Tibial artery (tissue), 4 donors: ENCODE results near the gene TCF4.

ENCODE experiments used
- DNase-seq, 2 donors: peaks; one replicate each; pipeline ENCODE4 v3.0.0-alpha.2; 2019
- H3K27ac ChIP-seq, 2 donors: fragments of 200-600 bp; sonication (generic) in 1 of 2; 1 replicate in 1 of 2; 2 replicates in 1 of 2; pipeline ENCODE4 v1.5.1; 2018 to 2019; ENCODE audit warnings: mild to moderate bottlenecking in 1 of 2
- H3K27me3 ChIP-seq, 2 donors: fragments of 200-600 bp; sonication (generic) in 1 of 2; one replicate each; pipeline versions ENCODE4 v1.5.1 to v1.6.0; 2016 to 2019
- H3K36me3 ChIP-seq, 3 donors: fragments of 200-600 bp; sonication (generic) in 2 of 3; one replicate each; pipeline ENCODE4 v1.5.1; 2016 to 2019; ENCODE audit warnings: mild to moderate bottlenecking in 2 of 3
- H3K4me1 ChIP-seq, 4 donors: fragments of 200-600 bp; sonication (generic) in 2 of 4; 1 replicate in 3 of 4; 2 replicates in 1 of 4; pipeline ENCODE4 v1.5.1; 2016 to 2019
- H3K4me3 ChIP-seq, 2 donors: fragments of 200-600 bp; sonication (generic) in 1 of 2; 1 replicate in 1 of 2; 2 replicates in 1 of 2; pipeline ENCODE4 v1.5.1; 2018 to 2019; ENCODE audit warnings: mild to moderate bottlenecking in 2 of 2
- H3K9me3 ChIP-seq, 3 donors: fragments of 200-600 bp; sonication (generic) in 1 of 3; one replicate each; pipeline ENCODE4 v1.5.1; 2016 to 2019
- intact Hi-C: fragments of 100-400 bp; cut with DNase I; formaldehyde crosslinking; loops from one replicate; pipeline ENCODE4 v1.15.0; 2023; ENCODE audit warnings: low total_unique reads
- TF ChIP-seq, protein P1 (sequence below), 2 experiments: fragments of 200-600 bp in 1 of 2; fragments of 450-650 bp in 1 of 2; IDR thresholded peaks; one replicate each; pipeline ENCODE4 v1.5.1; 2017 to 2019; ENCODE audit warnings: antibody characterized with exemption in 2 of 2, mild to moderate bottlenecking in 1 of 2, moderate library complexity in 1 of 2

Gene TCF4

DNA sequence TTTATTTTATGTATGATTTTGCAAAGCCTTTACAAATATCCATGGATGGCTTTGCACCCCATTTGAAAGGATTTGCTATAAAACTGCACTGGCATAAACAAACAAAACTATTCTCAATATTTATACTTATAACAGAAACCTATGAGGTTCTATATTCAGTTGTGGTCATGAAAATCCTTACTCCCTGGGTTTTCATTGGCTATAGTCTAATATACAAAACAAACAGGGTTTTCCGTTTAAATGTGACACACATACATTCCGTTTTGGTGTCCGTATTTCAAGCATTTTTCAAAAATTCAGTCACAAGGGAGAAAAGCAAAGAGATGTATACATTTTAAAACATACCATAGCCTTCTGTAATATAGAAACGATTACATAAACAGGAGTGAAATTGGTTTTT lies 100.0 kb downstream of the TCF4 start:
- no peak for DNase-seq
- TF ChIP-seq, protein P1, sequence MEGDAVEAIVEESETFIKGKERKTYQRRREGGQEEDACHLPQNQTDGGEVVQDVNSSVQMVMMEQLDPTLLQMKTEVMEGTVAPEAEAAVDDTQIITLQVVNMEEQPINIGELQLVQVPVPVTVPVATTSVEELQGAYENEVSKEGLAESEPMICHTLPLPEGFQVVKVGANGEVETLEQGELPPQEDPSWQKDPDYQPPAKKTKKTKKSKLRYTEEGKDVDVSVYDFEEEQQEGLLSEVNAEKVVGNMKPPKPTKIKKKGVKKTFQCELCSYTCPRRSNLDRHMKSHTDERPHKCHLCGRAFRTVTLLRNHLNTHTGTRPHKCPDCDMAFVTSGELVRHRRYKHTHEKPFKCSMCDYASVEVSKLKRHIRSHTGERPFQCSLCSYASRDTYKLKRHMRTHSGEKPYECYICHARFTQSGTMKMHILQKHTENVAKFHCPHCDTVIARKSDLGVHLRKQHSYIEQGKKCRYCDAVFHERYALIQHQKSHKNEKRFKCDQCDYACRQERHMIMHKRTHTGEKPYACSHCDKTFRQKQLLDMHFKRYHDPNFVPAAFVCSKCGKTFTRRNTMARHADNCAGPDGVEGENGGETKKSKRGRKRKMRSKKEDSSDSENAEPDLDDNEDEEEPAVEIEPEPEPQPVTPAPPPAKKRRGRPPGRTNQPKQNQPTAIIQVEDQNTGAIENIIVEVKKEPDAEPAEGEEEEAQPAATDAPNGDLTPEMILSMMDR (IDR thresholded peaks at IDR 0.05): no peak
- intact Hi-C loops: no loop called here
- H3K27me3 ChIP-seq: no peaks in the 10 kb centered on the region
- no peak overlapping the region for H3K27ac ChIP-seq
- H3K36me3 ChIP-seq: no peaks in the 10 kb centered on the region
- peaks cover 0 to 11% (median 0%) of the 10 kb centered on the region in 4 donors for H3K4me1 ChIP-seq
- no peaks in the 10 kb centered on the region for H3K9me3 ChIP-seq
- no peak overlapping the region for H3K4me3 ChIP-seq

DNA sequence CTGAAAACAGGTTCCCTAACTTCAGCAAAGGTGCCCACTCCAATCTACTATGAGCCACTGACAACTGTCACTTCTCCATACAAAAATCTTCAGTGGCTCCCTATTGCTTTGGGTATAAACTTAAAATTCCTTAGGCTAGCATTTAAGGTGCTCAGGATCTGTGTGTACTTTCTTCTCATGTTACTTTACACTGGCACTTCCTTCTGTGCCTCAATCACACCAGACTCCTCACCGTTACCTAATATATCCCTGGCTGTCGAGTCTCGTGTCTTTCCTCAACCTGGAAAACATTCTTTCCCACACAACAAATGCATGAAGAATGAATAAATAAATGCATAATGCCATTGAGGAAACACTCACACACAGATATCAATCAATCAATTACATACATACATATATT lies 101.1 kb downstream of the TCF4 start:
- no peaks in the 10 kb centered on the region for H3K9me3 ChIP-seq
- no peak overlapping the region for H3K4me3 ChIP-seq
- H3K27ac ChIP-seq: no peak overlapping the region
- TF ChIP-seq, protein P1 (IDR thresholded peaks at IDR 0.05): no peak
- no peak for DNase-seq
- no peaks in the 10 kb centered on the region for H3K27me3 ChIP-seq
- H3K4me1 ChIP-seq: peaks cover 0 to 11% (median 0%) of the 10 kb centered on the region in 4 donors
- H3K36me3 ChIP-seq: no peaks in the 10 kb centered on the region
- intact Hi-C loops: no loop called here

DNA sequence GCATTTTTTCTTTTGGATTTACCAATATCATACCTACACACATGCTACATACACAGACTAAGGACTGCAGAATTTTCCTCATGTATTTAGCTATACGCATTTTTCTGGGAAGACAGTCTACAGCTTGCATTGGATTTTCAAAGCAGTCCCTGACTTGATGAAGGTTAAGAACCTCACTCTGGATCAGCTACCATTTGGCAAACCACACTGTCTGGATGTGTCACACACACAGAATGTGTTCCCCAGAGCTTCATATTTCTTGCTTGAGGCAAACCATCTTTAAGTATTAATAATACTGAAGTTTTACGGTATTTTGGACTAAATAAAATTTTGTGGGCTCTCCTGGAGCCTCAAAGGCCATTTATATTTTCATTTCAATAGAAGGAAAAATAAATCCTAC lies 102.3 kb downstream of the TCF4 start:
- Histone ChIP-seq H3K27me3 (no peaks in the 10 kb centered on the region), H3K4me3 (no peak overlapping the region), H3K4me1 (peaks cover 0 to 11% (median 0%) of the 10 kb centered on the region in 4 donors), H3K27ac (no peak overlapping the region), H3K9me3 (no peaks in the 10 kb centered on the region), H3K36me3 (no peaks in the 10 kb centered on the region)
- no peak for DNase-seq
- TF ChIP-seq, protein P1 (IDR thresholded peaks at IDR 0.05): no peak
- intact Hi-C loops: no loop called here

DNA sequence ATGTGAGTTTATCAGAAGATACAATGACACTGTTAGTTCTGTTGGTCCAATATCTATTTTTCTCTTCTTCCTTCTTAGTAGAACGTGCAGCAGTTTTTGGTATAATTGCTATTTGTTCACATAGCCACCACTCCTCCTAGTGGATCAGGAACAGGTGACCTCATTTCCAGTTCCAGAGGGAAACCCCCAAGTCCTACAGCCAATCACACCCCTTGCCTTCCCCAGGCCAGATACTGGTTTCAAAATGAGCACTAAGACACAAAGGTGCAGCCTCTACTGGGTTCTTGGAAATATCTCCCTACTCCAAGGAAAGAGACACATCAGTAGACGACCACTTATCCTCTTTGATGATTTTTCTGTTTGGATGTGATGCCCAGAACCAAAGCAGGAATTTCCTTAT lies 103.2 kb downstream of the TCF4 start:
- TF ChIP-seq, protein P1 (IDR thresholded peaks at IDR 0.05): no peak
- Histone ChIP-seq H3K4me3 (no peak overlapping the region), H3K9me3 (no peaks in the 10 kb centered on the region), H3K27me3 (no peaks in the 10 kb centered on the region), H3K27ac (no peak overlapping the region), H3K36me3 (no peaks in the 10 kb centered on the region), H3K4me1 (peaks cover 0 to 11% (median 0%) of the 10 kb centered on the region in 4 donors)
- no peak for DNase-seq
- intact Hi-C loops: no loop called here

DNA sequence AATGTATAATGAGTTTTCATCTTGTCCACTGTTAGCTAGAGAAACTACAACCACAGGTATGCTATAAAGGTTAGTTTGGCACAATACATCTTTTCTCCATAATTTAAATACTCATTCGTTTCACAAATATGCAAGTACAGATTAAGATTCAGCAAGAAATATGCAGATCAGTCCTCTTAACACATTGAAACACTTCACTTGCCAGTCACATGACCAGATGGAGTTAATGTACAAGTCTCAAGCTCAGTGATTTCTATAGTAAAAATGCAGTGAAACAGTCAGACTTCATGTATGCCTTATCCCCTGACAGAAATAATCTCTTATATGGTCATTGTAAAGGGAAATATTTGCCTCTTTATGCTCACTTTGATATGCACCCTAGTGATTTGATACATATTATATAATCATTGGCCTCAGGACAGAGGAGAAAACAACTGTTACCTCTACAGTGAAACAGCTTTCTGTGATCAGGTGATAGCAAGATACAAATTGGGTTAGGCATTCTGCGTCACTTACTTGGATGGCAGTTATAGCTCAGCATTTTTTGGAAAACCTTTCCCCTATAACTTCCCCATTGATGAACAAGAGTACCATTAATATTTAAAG lies 104.6 kb downstream of the TCF4 start:
- Histone ChIP-seq H3K4me1 (peaks cover 0 to 11% (median 0%) of the 10 kb centered on the region in 4 donors), H3K27ac (no peak overlapping the region), H3K9me3 (no peaks in the 10 kb centered on the region), H3K36me3 (no peaks in the 10 kb centered on the region), H3K27me3 (no peaks in the 10 kb centered on the region), H3K4me3 (no peak overlapping the region)
- no peak for DNase-seq
- TF ChIP-seq, protein P1 (IDR thresholded peaks at IDR 0.05): no peak
- intact Hi-C loops: no loop called here
